CD14-positive monocyte (primary cell): ENCODE data around the gene TTC39A. TPM values are rescaled to one million over a fixed set of nuclear protein-coding genes. Genes with fewer than 3 reads are reported as not detected.
A peak's percentile ranks its signal among the peaks of the same experiment; 100 is the strongest.

Source experiments
- DNase-seq, 3 donors: peaks; one replicate each; pipeline ENCODE4 v3.0.0-alpha.2; 2011 to 2022
- H2AFZ ChIP-seq: 2 replicates; pipeline ENCODE4 v1.6.0; 2012; ENCODE audit warnings: mild to moderate bottlenecking, low read depth, low read length, inconsistent platforms; ENCODE audit not compliant: insufficient read depth, poor library complexity, severe bottlenecking
- H3K27ac ChIP-seq, 2 donors: 1 replicate in 1 of 2; 2 replicates in 1 of 2; pipeline ENCODE4 v1.5.1; 2012 to 2013; ENCODE audit warnings: low read length in 2 of 2, control low read depth in 1 of 2, inconsistent platforms in 1 of 2, low read depth in 1 of 2, mild to moderate bottlenecking in 1 of 2
- H3K27me3 ChIP-seq, 2 donors: one replicate each; pipeline versions ENCODE4 v1.6.0 to v1.6.1; 2011 to 2013; ENCODE audit warnings: low read length in 2 of 2; ENCODE audit not compliant: control insufficient read depth in 2 of 2, insufficient read depth in 2 of 2
- H3K36me3 ChIP-seq, 2 donors: replicated peaks in 1 of 2; 1 replicate in 1 of 2; 2 replicates in 1 of 2; pipeline versions ENCODE4 v1.5.1 to v1.6.1; 2012 to 2013; ENCODE audit warnings: low read length in 2 of 2, control low read depth in 1 of 2, inconsistent platforms in 1 of 2, mild to moderate bottlenecking in 1 of 2; ENCODE audit not compliant: insufficient read depth in 2 of 2, control insufficient read depth in 1 of 2
- H3K4me1 ChIP-seq, 2 donors: 1 replicate in 1 of 2; 2 replicates in 1 of 2; pipeline versions ENCODE4 v1.5.1 to v1.6.1; 2012 to 2013; ENCODE audit warnings: low read length in 2 of 2, control low read depth in 1 of 2, inconsistent platforms in 1 of 2, mild to moderate bottlenecking in 1 of 2, moderate library complexity in 1 of 2; ENCODE audit not compliant: insufficient read depth in 2 of 2, control insufficient read depth in 1 of 2
- H3K4me2 ChIP-seq: replicated peaks from 2 replicates; pipeline ENCODE3; 2012; ENCODE audit warnings: low read length, moderate library complexity, mild to moderate bottlenecking; ENCODE audit not compliant: poor library complexity, severe bottlenecking; ENCODE audit errors: extremely low read depth
- H3K4me3 ChIP-seq, 3 experiments: fragments of 200-600 bp in 1 of 3; sonication (generic) in 1 of 3; replicated peaks in 1 of 3; 1 replicate in 2 of 3; 2 replicates in 1 of 3; pipeline ENCODE4 v1.5.1; 2011 to 2013; ENCODE audit warnings: low read length in 3 of 3, mild to moderate bottlenecking in 3 of 3, control low read depth in 2 of 3, low read depth in 2 of 3, inconsistent platforms in 1 of 3, moderate library complexity in 1 of 3
- H3K79me2 ChIP-seq: 2 replicates; pipeline ENCODE4 v1.6.0; 2012; ENCODE audit warnings: mild to moderate bottlenecking, control low read depth, inconsistent platforms, low read length, moderate library complexity; ENCODE audit not compliant: insufficient read depth
- H3K9ac ChIP-seq: 2 replicates; pipeline ENCODE4 v1.6.0; 2017; ENCODE audit warnings: low read length, mild to moderate bottlenecking; ENCODE audit not compliant: insufficient read depth, poor library complexity, severe bottlenecking
- H3K9me3 ChIP-seq, 2 donors: replicated peaks in 1 of 2; 1 replicate in 1 of 2; 2 replicates in 1 of 2; pipeline versions ENCODE4 v1.5.1 to v1.6.1; 2012 to 2013; ENCODE audit warnings: low read length in 2 of 2, control low read depth in 1 of 2; ENCODE audit not compliant: control insufficient read depth in 1 of 2, insufficient read depth in 1 of 2
- H4K20me1 ChIP-seq: 2 replicates; pipeline ENCODE4 v1.6.0; 2012; ENCODE audit warnings: mild to moderate bottlenecking, low read length, control low read depth, moderate library complexity; ENCODE audit not compliant: insufficient read depth
- H3K27ac Mint-ChIP-seq, 7 donors: one replicate each; pipeline ENCODE4 v1.8.0; 2020; ENCODE audit warnings: mild to moderate bottlenecking in 7 of 7, mixed read lengths in 7 of 7, moderate library complexity in 6 of 7, inconsistent platforms in 2 of 7
- H3K27me3 Mint-ChIP-seq, 3 donors: one replicate each; pipeline ENCODE4 v1.8.0; 2021 to 2022; ENCODE audit warnings: low read depth in 3 of 3, mild to moderate bottlenecking in 3 of 3, mixed read lengths in 3 of 3, moderate library complexity in 3 of 3, inconsistent platforms in 1 of 3
- H3K36me3 Mint-ChIP-seq, 2 donors: one replicate each; pipeline ENCODE4 v1.8.0; 2020; ENCODE audit warnings: mixed read lengths in 2 of 2, inconsistent platforms in 1 of 2, mild to moderate bottlenecking in 1 of 2
- H3K4me1 Mint-ChIP-seq: one replicate; pipeline ENCODE4 v1.8.0; 2020; ENCODE audit warnings: mild to moderate bottlenecking, mixed read lengths
- H3K4me3 Mint-ChIP-seq, 2 donors: one replicate each; pipeline ENCODE4 v1.8.0; 2020; ENCODE audit warnings: mild to moderate bottlenecking in 2 of 2, mixed read lengths in 2 of 2, moderate library complexity in 1 of 2
- H3K9me3 Mint-ChIP-seq, 7 donors: one replicate each; pipeline ENCODE4 v1.8.0; 2020 to 2022; ENCODE audit warnings: mixed read lengths in 7 of 7, mild to moderate bottlenecking in 6 of 7, moderate library complexity in 6 of 7, inconsistent platforms in 2 of 7
- WGBS: methylation state at CpG from one replicate; pipeline ENCODE4 v1.1.5; 2013; ENCODE audit warnings: missing lambda C conversion rate; ENCODE audit not compliant: insufficient coverage; 5-methylcytosine and 5-hydroxymethylcytosine counted together
- intact Hi-C, 2 donors: fragments of 100-400 bp; cut with micrococcal nuclease; formaldehyde crosslinking; loops; one replicate each; pipeline versions ENCODE4 v1.15.0 to v1.15.1; 2023
- polyA plus RNA-seq, 3 donors: library from polyadenylated mRNA; depleted of rRNA in 1 of 3; unstranded in 2 of 3; stranded (reverse) in 1 of 3; fragments of 300-500 nt in 2 of 3; fragments of >200 nt in 1 of 3; fragmentation: Illumina TruSeq in 2 of 3; gene quantifications; 1 replicate in 2 of 3; 2 replicates in 1 of 3; pipeline ENCODE4 v1.2.3, GENCODE V29; 2012 to 2021
- TF ChIP-seq, protein P1 (sequence below): fragments of 200-600 bp; IDR thresholded peaks from one replicate; pipeline ENCODE4 v1.8.0; 2022; ENCODE audit warnings: antibody characterized with exemption, mild to moderate bottlenecking

TTC39A gene
- polyA plus RNA-seq, 3 donors = 0.16 TPM; not detected in 2

DNA sequence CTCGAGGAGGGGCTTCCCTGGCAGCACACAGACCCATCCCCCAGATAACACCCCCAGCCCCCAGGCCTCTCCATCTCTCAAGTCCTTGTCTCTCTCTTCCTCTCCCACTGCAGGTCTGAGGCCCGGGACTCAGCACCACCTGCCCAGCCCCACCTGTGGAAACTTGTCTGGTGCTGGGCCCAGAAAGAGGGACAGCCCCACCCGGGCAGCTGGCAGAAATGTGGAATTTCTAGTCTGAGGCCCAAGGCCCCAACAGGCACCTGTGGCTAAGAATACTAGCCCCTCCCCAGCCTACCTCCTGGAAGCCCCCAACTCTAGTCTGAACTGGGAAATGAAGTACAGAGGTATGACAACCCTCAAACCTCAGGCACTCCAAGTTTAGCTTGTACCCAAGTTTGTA is 15.4 kb downstream of the TTC39A start:
- Histone ChIP-seq H4K20me1 (no peaks in the 10 kb centered on the region), H3K27ac (no peak overlapping the region), H3K36me3 (no peaks in the 10 kb centered on the region), H3K9ac (no peak overlapping the region), H3K4me3 (no peak overlapping the region), H3K4me2 (no peak overlapping the region), H3K9me3 (no peaks in the 10 kb centered on the region), H3K27me3 (no peaks in the 10 kb centered on the region), H2AFZ (peak overlapping the region; percentile 13), H3K4me1 (peaks cover 10 to 18% of the 10 kb centered on the region in 2 donors), H3K79me2 (no peaks in the 10 kb centered on the region)
- Mint-ChIP-seq H3K4me1 (peaks cover 23% of the 10 kb centered on the region), H3K27ac (no peak overlapping the region), H3K27me3 (peaks cover 0 to 5% (median 0%) of the 10 kb centered on the region in 3 donors), H3K4me3 (no peak overlapping the region), H3K36me3 (no peaks in the 10 kb centered on the region), H3K9me3 (peaks cover 0 to 2% (median 0%) of the 10 kb centered on the region in 7 donors)
- DNase-seq = no peak
- intact Hi-C loops = no loop called here
- TF ChIP-seq, protein P1, sequence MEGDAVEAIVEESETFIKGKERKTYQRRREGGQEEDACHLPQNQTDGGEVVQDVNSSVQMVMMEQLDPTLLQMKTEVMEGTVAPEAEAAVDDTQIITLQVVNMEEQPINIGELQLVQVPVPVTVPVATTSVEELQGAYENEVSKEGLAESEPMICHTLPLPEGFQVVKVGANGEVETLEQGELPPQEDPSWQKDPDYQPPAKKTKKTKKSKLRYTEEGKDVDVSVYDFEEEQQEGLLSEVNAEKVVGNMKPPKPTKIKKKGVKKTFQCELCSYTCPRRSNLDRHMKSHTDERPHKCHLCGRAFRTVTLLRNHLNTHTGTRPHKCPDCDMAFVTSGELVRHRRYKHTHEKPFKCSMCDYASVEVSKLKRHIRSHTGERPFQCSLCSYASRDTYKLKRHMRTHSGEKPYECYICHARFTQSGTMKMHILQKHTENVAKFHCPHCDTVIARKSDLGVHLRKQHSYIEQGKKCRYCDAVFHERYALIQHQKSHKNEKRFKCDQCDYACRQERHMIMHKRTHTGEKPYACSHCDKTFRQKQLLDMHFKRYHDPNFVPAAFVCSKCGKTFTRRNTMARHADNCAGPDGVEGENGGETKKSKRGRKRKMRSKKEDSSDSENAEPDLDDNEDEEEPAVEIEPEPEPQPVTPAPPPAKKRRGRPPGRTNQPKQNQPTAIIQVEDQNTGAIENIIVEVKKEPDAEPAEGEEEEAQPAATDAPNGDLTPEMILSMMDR = no peak
- 33% methylated on average over 1 of the region's 3 CpGs for WGBS

DNA sequence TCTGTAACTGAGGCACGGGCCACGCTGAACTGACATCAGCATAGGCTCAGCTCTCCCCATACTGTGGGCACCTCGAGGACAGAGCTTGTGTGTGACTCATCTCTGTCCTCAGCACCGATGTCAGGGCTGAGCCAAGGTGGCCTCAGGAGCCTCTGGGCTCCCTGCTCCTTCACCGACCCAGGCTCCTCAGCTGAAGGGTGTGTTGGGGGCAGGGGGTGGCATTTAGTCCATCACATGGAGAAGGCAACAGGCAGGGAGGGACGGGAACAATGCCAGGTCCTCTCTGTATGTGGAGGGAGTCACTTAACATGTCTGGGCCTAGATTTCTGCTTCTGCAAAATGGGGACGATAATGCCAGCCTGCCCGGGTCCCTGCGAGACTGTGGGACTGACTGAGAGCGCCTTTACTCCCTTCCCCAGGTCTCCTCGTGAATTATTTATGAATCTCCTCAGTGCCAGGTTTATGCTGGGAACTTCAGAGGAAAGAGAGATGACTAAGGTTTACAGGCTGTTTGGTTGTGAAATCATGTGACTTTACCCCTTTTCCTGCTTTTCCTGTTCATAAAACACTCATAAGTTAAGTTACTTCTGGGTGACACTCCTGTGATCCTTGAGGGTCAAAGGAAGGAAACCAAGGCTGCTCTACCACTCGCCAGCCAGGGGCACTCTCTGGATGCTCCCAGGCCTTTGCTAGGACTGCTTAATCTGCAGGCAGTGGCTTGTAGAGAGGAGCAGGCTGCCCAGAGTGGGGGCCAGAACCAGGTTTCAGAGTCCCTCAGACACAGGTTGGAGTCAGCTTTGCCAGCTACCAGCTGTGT is 16.2 kb downstream of the TTC39A start:
- Histone ChIP-seq H3K27me3 (no peaks in the 10 kb centered on the region), H3K36me3 (no peaks in the 10 kb centered on the region), H3K79me2 (no peaks in the 10 kb centered on the region), H4K20me1 (no peaks in the 10 kb centered on the region), H3K4me3 (no peak overlapping the region), H3K9ac (no peak overlapping the region), H3K4me2 (no peak overlapping the region), H3K4me1 (peaks cover 10 to 18% of the 10 kb centered on the region in 2 donors), H3K27ac (no peak overlapping the region), H2AFZ (peak overlapping the region; percentile 79), H3K9me3 (no peaks in the 10 kb centered on the region)
- intact Hi-C loops = no loop called here
- Mint-ChIP-seq H3K4me3 (no peak overlapping the region), H3K9me3 (peaks cover 0 to 2% (median 0%) of the 10 kb centered on the region in 7 donors), H3K27ac (peak overlapping the region in 1 of 7 donors; percentile 39), H3K4me1 (peaks cover 23% of the 10 kb centered on the region), H3K36me3 (no peaks in the 10 kb centered on the region), H3K27me3 (peaks cover 0 to 5% (median 2%) of the 10 kb centered on the region in 3 donors)
- peak in 2 of 3 donors; percentile 8 to 54 for DNase-seq
- TF ChIP-seq, protein P1 = no peak
- 35% methylated on average over 8 of the region's 12 CpGs for WGBS
